ENCODE measurements around the gene BLCAP. TPM values are rescaled to one million over a fixed set of nuclear protein-coding genes. Genes with fewer than 3 reads are reported as not detected.

The BLCAP gene
- total RNA-seq, 2 donors from 2014 or later: 93.0 to 101 TPM

- TF ChIP-seq POLR2A (IDR thresholded peaks at IDR 0.05) (no peak), CTCF (IDR thresholded peaks at IDR 0.05) (no peak), POLR2AphosphoS5 (IDR thresholded peaks at IDR 0.05) (no peak)
- Histone ChIP-seq H3K4me1 (replicated peaks) (no peaks in the 10 kb centered on the region), H3K9me3 (no peaks in the 10 kb centered on the region), H3K36me3 (no peaks in the 10 kb centered on the region), H3K27ac (no peak overlapping the region), H3K4me3 (no peak overlapping the region), H3K27me3 (replicated peaks; ENCODE audit: insufficient read depth) (no peaks in the 10 kb centered on the region)
- no peak for DNase-seq (ENCODE audit: low spot score)
- 91% methylated on average over 6 of the region's 6 CpGs for WGBS
- intact Hi-C loops (cut with DNase I): no loop called here
These were observed 15.9 kb downstream of the BLCAP start for GRCh38 chr20:37511610-37512275.

GRCh38 chr20:37510226-37510625, 17.4 kb downstream of the BLCAP start:
- no peak overlapping the region for H3K4me3 ChIP-seq
- H3K4me1 ChIP-seq (replicated peaks): no peaks in the 10 kb centered on the region
- no peaks in the 10 kb centered on the region for H3K36me3 ChIP-seq
- H3K27me3 ChIP-seq (replicated peaks; ENCODE audit: insufficient read depth): no peaks in the 10 kb centered on the region
- H3K9me3 ChIP-seq: no peaks in the 10 kb centered on the region
- no peak for DNase-seq (ENCODE audit: low spot score)
- intact Hi-C loops (cut with DNase I): no loop called here
- WGBS: 90% methylated on average over 5 of the region's 5 CpGs
- TF ChIP-seq POLR2A (IDR thresholded peaks at IDR 0.05) (no peak), CTCF (IDR thresholded peaks at IDR 0.05) (no peak), POLR2AphosphoS5 (IDR thresholded peaks at IDR 0.05) (no peak)
- H3K27ac ChIP-seq: no peak overlapping the region

DNA sequence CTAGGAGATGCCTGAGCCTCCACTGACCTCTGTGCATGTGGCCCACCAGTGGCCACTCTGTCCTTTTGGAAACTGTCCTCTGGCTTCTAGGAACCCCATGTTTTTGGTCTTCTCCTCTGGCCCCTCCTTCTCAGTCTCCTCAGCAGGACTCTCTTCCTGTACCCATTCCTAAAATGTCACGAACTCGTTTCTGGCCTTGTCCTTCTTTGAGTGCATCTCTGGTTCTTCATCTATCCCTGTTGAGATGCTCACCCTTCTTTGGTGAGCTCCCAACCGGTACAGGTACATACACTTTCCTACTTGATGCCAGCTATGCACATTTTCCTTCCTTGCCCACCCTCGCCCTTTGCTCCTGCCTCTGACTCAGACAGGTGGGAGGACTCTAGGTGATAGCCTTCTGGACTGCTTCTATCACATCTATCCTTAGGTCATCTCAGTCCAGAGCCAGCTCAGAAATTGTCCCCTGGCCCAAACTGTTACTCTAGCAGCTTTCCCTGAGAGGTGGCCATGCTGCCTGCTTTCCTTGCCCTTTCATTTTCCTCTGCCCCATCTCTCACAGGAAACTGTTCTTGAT, 21.4 kb downstream of the BLCAP start:
- 83% methylated on average over 4 of the region's 4 CpGs for WGBS
- Histone ChIP-seq H3K36me3 (no peaks in the 10 kb centered on the region), H3K4me3 (no peak overlapping the region), H3K27ac (no peak overlapping the region), H3K27me3 (replicated peaks; ENCODE audit: insufficient read depth) (no peaks in the 10 kb centered on the region), H3K9me3 (no peaks in the 10 kb centered on the region), H3K4me1 (replicated peaks) (no peaks in the 10 kb centered on the region)
- intact Hi-C loops (cut with DNase I): no loop called here
- TF ChIP-seq POLR2A (IDR thresholded peaks at IDR 0.05): no peak
- TF ChIP-seq POLR2AphosphoS5 (IDR thresholded peaks at IDR 0.05): no peak
- no peak for TF ChIP-seq CTCF (IDR thresholded peaks at IDR 0.05)
- DNase-seq (ENCODE audit: low spot score): no peak

GRCh38 chr20:37505263-37506151, 22.2 kb downstream of the BLCAP start:
- intact Hi-C loops (cut with DNase I): no loop called here
- no peak overlapping the region for H3K27ac ChIP-seq
- no peaks in the 10 kb centered on the region for H3K27me3 ChIP-seq (replicated peaks; ENCODE audit: insufficient read depth)
- 73% methylated on average over 7 of the region's 7 CpGs for WGBS
- no peaks in the 10 kb centered on the region for H3K36me3 ChIP-seq
- no peaks in the 10 kb centered on the region for H3K4me1 ChIP-seq (replicated peaks)
- TF ChIP-seq CTCF (IDR thresholded peaks at IDR 0.05) (no peak), POLR2A (IDR thresholded peaks at IDR 0.05) (no peak), POLR2AphosphoS5 (IDR thresholded peaks at IDR 0.05) (no peak)
- H3K9me3 ChIP-seq: no peaks in the 10 kb centered on the region
- no peak overlapping the region for H3K4me3 ChIP-seq
- DNase-seq (ENCODE audit: low spot score): no peak
